ENCODE results near the gene GLIS1. TPM values are rescaled to one million over a fixed set of nuclear protein-coding genes. Genes with fewer than 3 reads are reported as not detected.

The GLIS1 gene
- total RNA-seq, 2 donors from 2014 or later, result 0.25 to 0.34 TPM

DNA sequence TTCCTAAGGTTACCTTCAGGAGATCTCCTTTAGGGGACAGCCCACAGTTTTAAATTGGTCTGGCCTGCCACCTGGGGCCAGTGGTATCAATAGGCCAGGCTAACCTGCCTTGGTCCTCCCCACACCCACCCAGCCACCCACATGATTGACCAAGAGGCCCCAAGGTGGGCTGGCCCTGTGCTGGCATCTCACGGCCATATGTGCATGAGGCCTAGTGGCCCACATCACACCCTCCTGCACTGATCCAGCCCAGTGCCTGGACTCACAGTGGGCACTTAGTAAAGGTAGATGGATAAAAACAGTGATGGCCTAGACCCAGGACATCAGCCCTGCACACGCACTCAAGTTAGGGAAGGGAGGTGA is 197.7 kb downstream of the GLIS1 start:
- no peak for DNase-seq
- no peak for ATAC-seq
- intact Hi-C loops (cut with DNase I, micrococcal nuclease), result no loop called here

GRCh38 chr1:53540604-53541262 is 198.2 kb downstream of the GLIS1 start:
- DNase-seq, result no peak
- no peak for ATAC-seq
- intact Hi-C loops (cut with DNase I, micrococcal nuclease), result no loop called here

DNA sequence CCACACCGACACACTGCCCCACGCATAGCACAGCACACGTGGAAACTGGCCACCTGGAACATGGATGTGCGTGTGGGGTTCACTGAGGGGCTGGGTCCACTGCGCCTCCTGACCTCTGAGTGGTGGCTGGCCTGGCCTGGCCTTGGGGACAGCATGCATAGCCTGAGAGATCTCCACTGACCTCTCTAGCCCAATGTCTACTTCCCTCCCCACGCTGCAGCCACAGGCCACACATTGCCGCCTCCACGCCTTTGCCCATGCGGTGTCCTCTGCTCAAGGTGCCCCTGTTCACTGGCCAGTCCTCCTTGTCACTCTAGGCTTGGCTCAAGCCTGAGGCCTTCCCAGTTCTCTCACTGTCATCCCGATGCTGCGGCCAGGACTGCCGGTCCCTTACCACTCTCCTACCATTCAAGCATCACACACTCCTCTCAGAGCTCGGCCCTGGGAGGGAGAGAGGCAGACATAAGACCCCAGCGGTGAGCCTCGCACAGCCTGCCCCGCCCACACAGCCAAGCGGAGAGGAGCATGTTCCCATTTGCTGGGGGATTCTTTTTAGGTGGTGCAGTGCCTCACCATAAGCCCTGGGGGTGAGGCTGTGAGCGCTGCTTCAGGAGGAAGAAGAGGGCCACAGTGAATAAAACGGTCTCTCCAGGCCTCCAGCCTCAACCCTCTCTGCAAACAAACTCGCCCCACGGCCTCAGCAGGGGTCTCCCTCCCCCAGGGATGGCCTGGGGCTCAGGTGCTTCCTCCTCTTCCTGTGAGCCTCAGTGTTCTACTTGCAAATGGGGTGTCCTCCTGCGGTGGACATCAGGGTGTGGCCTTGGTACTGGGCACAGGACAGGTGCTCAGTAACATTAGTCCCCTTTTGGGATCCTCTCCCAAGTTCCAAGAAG is 199.0 kb downstream of the GLIS1 start:
- intact Hi-C loops (cut with DNase I, micrococcal nuclease), result no loop called here
- DNase-seq, result no peak
- no peak for ATAC-seq

GRCh38 chr1:53539226-53539625 is 199.7 kb downstream of the GLIS1 start:
- DNase-seq, result no peak
- ATAC-seq, result no peak
- intact Hi-C loops (cut with DNase I, micrococcal nuclease), result no loop called here

DNA sequence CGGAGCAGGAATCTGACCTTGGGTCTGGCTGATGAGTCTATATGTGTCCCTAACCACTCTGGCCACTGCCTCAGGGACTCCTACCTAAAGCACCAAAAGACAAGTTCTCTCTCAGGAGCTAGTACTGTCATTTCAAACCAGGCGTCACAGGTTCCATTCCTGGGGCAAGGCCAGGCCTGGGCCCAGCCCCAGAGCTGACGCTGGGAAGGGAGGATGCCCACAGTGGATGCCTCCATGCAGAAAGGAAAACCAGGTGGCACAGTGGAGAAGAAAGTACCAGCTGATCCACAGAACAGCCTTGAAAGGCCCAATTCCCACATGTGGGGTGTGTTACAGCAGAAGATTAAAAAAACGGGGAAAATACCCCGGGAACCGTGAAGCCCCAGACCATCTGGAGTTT is 202.4 kb downstream of the GLIS1 start:
- intact Hi-C loops (cut with DNase I, micrococcal nuclease), result no loop called here
- ATAC-seq (no peak), DNase-seq (no peak)

DNA sequence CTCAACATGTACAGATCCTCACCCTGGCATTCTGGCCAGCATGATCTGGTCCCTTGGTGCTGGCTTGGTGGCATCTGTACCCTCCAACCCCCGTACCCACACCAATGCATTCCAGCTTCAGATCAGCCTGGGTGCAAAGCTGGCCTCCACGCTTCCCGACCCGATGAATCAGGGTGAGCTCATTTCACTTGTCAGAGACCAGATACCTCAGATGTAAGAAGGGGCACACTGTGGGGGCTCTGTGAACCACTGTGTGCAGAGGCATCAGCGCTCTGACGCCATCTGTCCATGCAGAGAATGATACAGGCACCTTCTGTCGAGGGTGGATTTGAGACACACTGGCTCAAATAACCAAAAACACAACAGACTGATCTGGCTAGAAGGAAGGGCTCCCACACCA is 203.1 kb downstream of the GLIS1 start:
- intact Hi-C loops (cut with DNase I, micrococcal nuclease), result no loop called here
- ATAC-seq (no peak), DNase-seq (no peak)

DNA sequence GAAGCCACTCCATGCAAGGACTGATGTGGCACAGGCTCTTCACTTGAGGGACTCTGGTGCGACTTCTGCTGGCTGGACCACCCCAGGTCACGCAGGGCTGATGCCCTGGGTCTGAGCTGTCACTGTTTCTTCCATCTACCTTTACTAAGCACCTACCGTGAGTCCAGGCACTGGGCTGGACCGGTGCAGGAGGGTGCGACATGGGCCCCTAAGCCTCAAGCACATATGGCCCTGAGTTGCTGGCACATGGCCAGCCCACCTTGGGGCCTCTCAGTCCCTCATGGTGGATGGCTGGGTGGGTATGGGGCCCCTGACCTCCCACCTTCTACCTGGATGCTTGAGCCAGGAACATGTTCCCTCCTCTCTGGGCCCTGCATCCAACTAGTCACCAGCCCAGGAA is 203.7 kb downstream of the GLIS1 start:
- no peak for DNase-seq
- ATAC-seq, result no peak
- intact Hi-C loops (cut with DNase I, micrococcal nuclease), result no loop called here

GRCh38 chr1:53532912-53533311 is 206.1 kb downstream of the GLIS1 start:
- intact Hi-C loops (cut with DNase I, micrococcal nuclease), result no loop called here
- no peak for ATAC-seq
- DNase-seq, result no peak

DNA sequence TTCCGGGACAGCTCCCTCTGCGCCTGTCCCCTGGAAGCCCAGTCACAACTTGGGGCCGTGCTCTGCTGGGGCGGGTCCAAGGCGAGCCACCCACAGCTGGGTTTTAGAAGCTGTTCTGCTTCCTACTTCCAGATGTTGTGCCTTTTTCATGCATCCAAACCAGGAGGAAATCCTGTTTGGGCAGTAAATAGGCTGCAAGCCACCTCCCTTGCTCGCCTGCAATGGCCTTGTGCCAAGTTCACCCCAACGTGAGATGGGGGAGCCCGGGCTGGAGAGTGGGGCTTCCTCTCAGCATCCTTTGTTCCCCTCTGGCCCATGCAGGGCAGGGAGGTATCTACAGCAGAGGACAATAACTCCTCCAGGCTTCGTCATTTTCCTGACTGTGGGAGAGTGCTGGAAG is 206.6 kb downstream of the GLIS1 start:
- intact Hi-C loops (cut with DNase I, micrococcal nuclease), result no loop called here
- no peak for DNase-seq

DNA sequence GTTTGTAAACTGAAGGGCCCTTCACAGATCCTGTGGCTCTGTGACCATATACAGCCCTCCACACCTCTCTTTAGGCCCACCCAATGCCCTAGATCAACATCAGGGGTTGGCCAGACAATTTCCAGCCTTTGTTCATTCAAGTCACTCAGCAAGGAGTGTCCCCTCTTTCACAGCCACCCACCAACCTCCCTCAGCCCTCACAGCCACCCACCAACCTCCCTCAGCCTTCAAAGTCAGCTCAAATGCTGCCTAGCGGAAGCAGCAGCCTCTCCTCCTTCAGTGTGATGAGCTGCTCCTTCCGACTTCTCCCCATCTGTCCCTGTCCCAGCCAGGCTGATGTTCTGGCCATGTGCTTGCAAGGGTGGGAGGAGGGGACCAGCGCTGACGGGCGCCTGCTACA is 208.4 kb downstream of the GLIS1 start:
- ATAC-seq (no peak), DNase-seq (no peak)
- intact Hi-C loops (cut with DNase I, micrococcal nuclease), result no loop called here

More for the DNA sequence above, 206.6 kb downstream of the GLIS1 start:
- no peak for ATAC-seq

DNA sequence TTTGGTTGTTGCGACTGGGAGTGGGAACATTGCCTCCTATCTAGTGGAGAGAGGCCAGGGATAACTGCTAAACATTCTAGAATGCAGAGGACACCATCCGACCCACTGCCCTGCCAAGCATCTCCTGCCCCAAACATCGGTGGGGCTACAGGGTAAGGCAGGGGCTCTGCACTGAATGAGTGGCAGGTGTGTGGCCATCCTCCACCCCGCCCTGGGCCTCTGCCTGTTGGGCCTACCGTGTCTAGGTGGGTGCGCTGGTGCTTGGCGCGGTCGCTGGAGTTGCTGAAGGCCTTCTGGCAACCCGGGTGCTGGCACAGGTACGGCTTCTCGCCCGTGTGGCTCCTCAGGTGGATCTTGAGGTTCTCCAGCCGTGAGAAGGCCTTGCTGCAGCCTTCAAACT is 209.4 kb downstream of the GLIS1 start:
- DNase-seq (no peak), ATAC-seq (no peak)
- intact Hi-C loops (cut with DNase I, micrococcal nuclease), result no loop called here

DNA sequence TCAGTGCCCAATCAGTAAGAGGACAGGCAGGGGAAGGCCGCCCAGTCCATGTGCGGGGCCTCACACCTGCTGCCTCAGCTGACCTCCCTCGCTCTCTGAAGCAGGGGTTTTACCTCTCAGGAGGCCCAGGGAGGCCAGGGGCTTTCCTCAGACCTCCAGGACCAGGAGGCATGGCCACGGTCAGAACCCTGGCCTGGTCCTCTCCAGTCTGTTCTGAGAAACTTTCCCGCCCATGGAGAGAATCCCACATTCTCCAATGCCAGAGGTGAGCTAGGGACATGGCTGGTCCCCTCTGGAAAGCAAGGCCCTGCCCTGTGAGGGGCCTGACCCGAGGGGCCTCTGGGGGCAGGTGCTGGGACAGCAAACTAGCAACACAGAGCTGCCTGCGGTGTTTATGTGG is 211.6 kb downstream of the GLIS1 start:
- ATAC-seq (no peak), DNase-seq (no peak)
- intact Hi-C loops (cut with DNase I, micrococcal nuclease), result no loop called here

DNA sequence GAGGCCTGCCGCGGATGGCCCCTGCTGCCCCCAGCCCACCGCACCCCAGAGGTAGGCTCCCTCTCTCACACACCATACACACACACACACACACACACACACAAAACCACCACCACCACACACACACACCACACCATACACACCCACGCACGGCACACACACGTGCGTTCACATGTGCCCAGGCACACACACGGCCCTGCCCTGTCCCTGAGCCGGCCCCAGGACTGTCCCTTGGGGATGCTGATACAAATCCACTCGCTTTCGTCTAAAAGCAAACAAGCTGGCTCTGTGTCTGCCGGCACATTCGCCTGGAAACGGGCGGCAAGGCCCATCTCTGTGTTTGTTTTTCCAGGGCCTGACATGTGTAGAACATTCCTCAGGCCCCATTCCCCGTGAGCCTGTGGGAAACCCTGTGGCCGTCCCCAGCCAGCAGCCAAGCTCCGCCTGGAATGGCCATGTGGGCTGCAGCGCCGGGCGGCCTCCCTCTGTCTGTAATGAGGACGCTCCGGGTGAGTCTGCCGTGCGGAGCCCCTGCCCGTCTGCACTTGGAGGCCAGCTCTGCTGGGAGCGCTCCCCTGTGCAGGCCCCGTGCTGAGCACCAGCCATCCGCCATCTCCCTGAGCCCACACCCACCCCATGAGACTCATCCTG is 212.4 kb downstream of the GLIS1 start:
- intact Hi-C loops (cut with DNase I, micrococcal nuclease), result no loop called here
- ATAC-seq (no peak), DNase-seq (peak in 1 of 2 donors; percentile 25)

DNA sequence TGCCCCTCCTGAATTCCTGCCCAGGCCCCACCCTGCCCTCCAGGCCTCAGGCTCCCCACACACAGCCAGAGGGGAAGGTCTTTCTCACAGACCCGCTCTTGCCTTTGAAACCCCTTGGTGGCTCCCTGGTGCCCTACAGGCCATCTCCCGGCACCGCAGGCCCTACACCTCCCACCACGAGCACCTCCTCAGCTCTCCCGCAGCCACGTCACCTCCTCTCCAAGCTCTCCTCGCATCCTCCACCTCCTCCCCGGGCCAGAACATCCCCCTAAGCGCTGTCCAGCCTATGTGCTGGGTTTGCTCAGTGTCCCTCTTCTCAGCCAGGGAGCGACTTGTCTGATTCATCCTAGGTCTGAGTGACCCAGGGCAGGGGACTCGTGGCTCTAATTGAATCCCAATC is 213.4 kb downstream of the GLIS1 start:
- intact Hi-C loops (cut with DNase I, micrococcal nuclease), result no loop called here
- DNase-seq (no peak), ATAC-seq (no peak)

- intact Hi-C loops (cut with DNase I, micrococcal nuclease), result no loop called here
- DNase-seq, result no peak
- no peak for ATAC-seq
Observed at GRCh38 chr1:53524428-53525375, 214.3 kb downstream of the GLIS1 start.

DNA sequence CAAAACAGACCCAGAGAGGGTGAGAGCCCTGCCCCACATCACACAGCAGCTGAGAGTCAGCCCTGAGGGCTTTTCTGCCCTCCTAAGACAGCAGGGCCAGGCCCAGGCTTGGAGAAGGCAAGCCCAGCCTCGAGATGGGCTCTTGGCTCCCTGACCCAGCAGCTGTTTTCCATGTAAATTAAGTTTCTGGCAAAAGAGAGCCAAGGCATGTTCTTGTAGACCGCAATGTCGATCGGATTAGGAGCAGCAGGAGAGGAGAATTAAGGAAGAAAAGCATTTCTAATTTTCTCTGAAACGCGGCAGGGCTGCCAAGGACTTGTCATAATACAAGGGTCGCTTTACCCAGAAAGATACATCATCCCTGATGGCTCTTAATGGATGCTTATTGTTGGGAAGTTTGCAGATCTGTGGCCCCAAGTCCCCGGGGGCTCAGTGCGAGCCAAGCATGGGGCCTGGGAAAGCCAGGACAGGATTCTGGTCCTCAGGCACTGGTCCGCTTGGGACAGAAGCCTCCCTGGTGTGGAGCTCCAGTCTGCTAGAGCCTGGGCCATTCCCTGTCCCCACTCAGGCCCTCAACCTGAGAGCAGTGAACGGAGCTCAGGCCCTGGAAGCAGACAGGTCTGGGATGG is 216.9 kb downstream of the GLIS1 start:
- no peak for DNase-seq
- no peak for ATAC-seq
- intact Hi-C loops (cut with DNase I, micrococcal nuclease), result no loop called here

DNA sequence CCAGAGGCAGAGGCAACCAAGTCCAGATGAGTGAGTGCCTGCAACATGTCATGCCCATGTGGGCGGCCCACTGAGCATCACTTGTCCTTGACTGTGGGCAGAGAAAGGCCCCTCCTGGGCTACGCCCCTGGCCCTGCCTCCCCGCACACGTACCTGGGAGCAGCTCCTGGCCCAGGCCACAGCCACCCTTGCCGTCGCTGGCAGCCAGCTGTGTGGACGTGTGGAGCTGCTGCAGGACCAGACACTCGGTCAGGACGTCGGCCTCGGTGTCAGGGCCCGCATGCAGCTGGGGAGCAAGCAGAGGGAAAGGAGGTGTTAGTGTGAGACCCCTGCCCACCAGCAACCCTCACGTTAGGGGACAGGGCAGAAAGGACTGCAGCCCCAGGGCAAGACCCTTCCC is 218.5 kb downstream of the GLIS1 start:
- DNase-seq, result no peak
- intact Hi-C loops (cut with DNase I, micrococcal nuclease), result no loop called here
- ATAC-seq, result no peak

GRCh38 chr1:53519421-53519820 is 219.5 kb downstream of the GLIS1 start:
- ATAC-seq, result no peak
- intact Hi-C loops (cut with DNase I, micrococcal nuclease), result no loop called here
- DNase-seq, result no peak

- ATAC-seq, result no peak
- intact Hi-C loops (cut with DNase I, micrococcal nuclease), result no loop called here
Observed at GRCh38 chr1:53518775-53519174, 220.2 kb downstream of the GLIS1 start.

More at GRCh38 chr1:53518775-53519174, 220.2 kb downstream of the GLIS1 start:
- no peak for DNase-seq
